Transverse colon (tissue), 4 donors: Measurements from ENCODE around the gene MCAT. TPM values are rescaled to one million over a fixed set of nuclear protein-coding genes. Genes with fewer than 3 reads are reported as not detected.
"Not testable (repeated sequence)": the region's sequence is repeated elsewhere in the genome, so short reads cannot be mapped to it uniquely, and the experiment has no call there.

Experiments used
- DNase-seq: peaks from one replicate; pipeline ENCODE4 v3.0.0-alpha.2; 2019
- H3K27ac ChIP-seq, 4 donors: fragments of 200-600 bp; sonication (generic); 2 replicates each; pipeline ENCODE4 v1.5.1; 2016 to 2018; ENCODE audit warnings: inconsistent platforms in 4 of 4
- H3K27me3 ChIP-seq: fragments of 200-600 bp; sonication (generic); 2 replicates; pipeline ENCODE4 v1.5.1; 2017; ENCODE audit warnings: inconsistent platforms
- H3K36me3 ChIP-seq, 4 donors: fragments of 200-600 bp; sonication (generic); 2 replicates each; pipeline ENCODE4 v1.5.1; 2017 to 2019; ENCODE audit warnings: inconsistent platforms in 4 of 4
- H3K4me1 ChIP-seq, 4 donors: fragments of 200-600 bp; sonication (generic); 2 replicates each; pipeline ENCODE4 v1.5.1; 2017 to 2020; ENCODE audit warnings: inconsistent platforms in 4 of 4
- H3K4me3 ChIP-seq, 4 donors: fragments of 200-600 bp; sonication (generic); 1 replicate in 1 of 4; 2 replicates in 3 of 4; pipeline versions ENCODE4 v1.5.1 to v1.6.1; 2017 to 2019; ENCODE audit warnings: inconsistent platforms in 4 of 4
- H3K9me3 ChIP-seq, 2 donors: fragments of 200-600 bp; sonication (generic); 2 replicates each; pipeline ENCODE4 v1.5.1; 2017 to 2019; ENCODE audit warnings: inconsistent platforms in 2 of 2
- CTCF ChIP-seq, 5 experiments: fragments of 200-600 bp in 3 of 5; fragments of 450-650 bp in 2 of 5; sonication (generic) in 3 of 5; IDR thresholded peaks; 1 replicate in 2 of 5; 2 replicates in 3 of 5; pipeline ENCODE4 v1.5.1; 2016 to 2017; ENCODE audit warnings: antibody characterized with exemption in 5 of 5, inconsistent platforms in 3 of 5, mild to moderate bottlenecking in 2 of 5, moderate library complexity in 1 of 5
- EP300 ChIP-seq: sonication (generic); formaldehyde crosslinking; IDR thresholded peaks from one replicate; pipeline ENCODE4 v1.6.1; 2017; ENCODE audit warnings: antibody characterized with exemption, low read depth
- POLR2A ChIP-seq: fragments of 450-650 bp; IDR thresholded peaks from one replicate; pipeline ENCODE4 v1.6.1; 2016; ENCODE audit warnings: antibody characterized with exemption, mild to moderate bottlenecking, moderate library complexity
- POLR2AphosphoS5 ChIP-seq, 3 donors: sonication (generic); formaldehyde crosslinking; IDR thresholded peaks; one replicate each; pipeline ENCODE4 v1.6.1; 2016; ENCODE audit warnings: antibody characterized with exemption in 3 of 3
- WGBS, 2 donors: methylation state at CpG; one replicate each; pipeline ENCODE4 v1.1.5; 2018; ENCODE audit warnings: low coverage in 1 of 2; 5-methylcytosine and 5-hydroxymethylcytosine counted together
- in situ Hi-C, 4 donors: fragments of 200-750 bp; cut with MboI; loops; one replicate each; pipeline versions ENCODE4 v1.15.0 to v1.15.1; 2017; ENCODE audit warnings: low sequenced_read_pairs in 3 of 4, low pct_ligation_motif_present in 1 of 4, low pct_unique_long_range_greater_than_20kb in 1 of 4
- intact Hi-C: fragments of 100-400 bp; cut with DNase I; formaldehyde crosslinking; loops from one replicate; pipeline ENCODE4 v1.15.1; 2023; ENCODE audit warnings: low total_unique reads
- total RNA-seq, 4 donors: library from RNA; depleted of rRNA; stranded (reverse); fragments of >200 nt; gene quantifications; one replicate each; pipeline ENCODE4 v1.1.0, GENCODE V29; 2016

MCAT gene
- total RNA-seq, 4 donors from 2014 or later, result 20.9 to 24.3 (median 22.5) TPM

DNA sequence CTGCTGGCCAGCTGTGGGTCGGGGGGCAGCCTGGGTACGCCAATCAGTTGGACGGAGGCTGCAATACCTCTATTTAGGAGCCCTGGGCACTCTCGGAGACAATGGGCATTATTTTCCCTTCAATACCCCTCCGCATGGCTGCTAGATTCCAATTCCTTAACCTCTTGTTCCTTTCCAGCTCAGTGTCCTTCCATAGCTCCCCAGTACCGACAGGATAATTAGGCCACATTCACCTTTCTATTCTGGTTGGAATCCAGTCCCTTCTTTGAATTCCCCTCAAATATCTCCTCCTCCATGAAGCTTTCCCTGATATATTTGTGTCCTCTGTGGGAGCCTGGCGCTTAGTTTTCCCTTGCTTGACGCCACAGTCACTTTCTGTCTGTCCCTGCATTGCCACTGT is 36.9 kb downstream of the MCAT start:
- in situ Hi-C loops, result no loop called here

GRCh38 chr22:43104950-43105349 is 38.2 kb downstream of the MCAT start:
- intact Hi-C loops, H3K27ac ChIP-seq, in situ Hi-C loops, H3K27me3 ChIP-seq, DNase-seq, H3K4me1 ChIP-seq, H3K4me3 ChIP-seq, H3K36me3 ChIP-seq, H3K9me3 ChIP-seq: not testable (repeated sequence)
- WGBS, 2 donors, result 96 to 100% methylated on average over 3 of the region's 3 CpGs

More for the DNA sequence above, 36.9 kb downstream of the MCAT start:
- H3K4me1 ChIP-seq, result peaks cover 7 to 19% (median 16%) of the 10 kb centered on the region in 4 donors
- DNase-seq, result no peak
- WGBS, 2 donors, result 90% methylated on average over 3 to 8 of the region's 8 CpGs
- no peaks in the 10 kb centered on the region for H3K36me3 ChIP-seq
- no peak overlapping the region for H3K27ac ChIP-seq
- TF ChIP-seq POLR2AphosphoS5 (IDR thresholded peaks at IDR 0.05) (no peak), EP300 (no peak), CTCF (IDR thresholded peaks at IDR 0.05) (no peak), POLR2A (no peak)
- H3K4me3 ChIP-seq, result no peak overlapping the region
- intact Hi-C loops, result no loop called here
- H3K27me3 ChIP-seq, result peaks cover 13% of the 10 kb centered on the region
- H3K9me3 ChIP-seq, result no peaks in the 10 kb centered on the region

- in situ Hi-C loops, H3K27ac ChIP-seq, H3K4me3 ChIP-seq, H3K4me1 ChIP-seq, H3K27me3 ChIP-seq, intact Hi-C loops, H3K36me3 ChIP-seq, H3K9me3 ChIP-seq: not testable (repeated sequence)
- 48% methylated on average over 14 to 15 of the region's 15 CpGs for WGBS, 2 donors
- DNase-seq, result peak; percentile 46
Observed at GRCh38 chr22:43104056-43104625, 39.1 kb downstream of the MCAT start.

DNA sequence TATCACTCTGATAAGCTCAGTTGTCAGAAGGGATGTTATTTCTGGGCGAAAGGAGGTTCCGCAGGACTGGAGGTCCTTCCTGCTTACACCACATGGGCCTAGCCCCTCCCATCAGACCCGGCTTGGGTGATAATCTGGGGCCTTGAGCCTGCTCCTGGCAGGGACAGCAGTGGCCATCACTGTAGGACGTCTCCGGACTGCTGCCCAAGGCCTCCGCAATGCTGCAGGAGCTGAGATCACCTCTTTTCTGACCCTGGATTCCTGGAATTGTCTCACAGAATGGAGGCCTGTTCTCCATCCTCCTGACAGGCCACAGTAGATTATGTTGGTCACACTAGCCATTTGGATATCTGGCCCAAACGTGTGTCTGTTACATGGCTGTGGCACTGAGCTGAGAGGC is 41.9 kb downstream of the MCAT start:
- no peaks in the 10 kb centered on the region for H3K27me3 ChIP-seq
- 93% methylated on average over 7 of the region's 7 CpGs; no CpG with 5 or more reads in 1 of the 2 donors for WGBS, 2 donors
- TF ChIP-seq CTCF (IDR thresholded peaks at IDR 0.05), result no peak
- TF ChIP-seq POLR2A, result no peak
- no peak for TF ChIP-seq EP300
- TF ChIP-seq POLR2AphosphoS5 (IDR thresholded peaks at IDR 0.05), result no peak
- peaks cover 0 to 3% (median 0%) of the 10 kb centered on the region in 4 donors for H3K4me1 ChIP-seq
- H3K4me3 ChIP-seq, result no peak overlapping the region
- no peak overlapping the region for H3K27ac ChIP-seq
- no peaks in the 10 kb centered on the region for H3K36me3 ChIP-seq
- H3K9me3 ChIP-seq, result peaks cover 0 to 7% of the 10 kb centered on the region in 2 donors
- intact Hi-C loops (no loop called here), in situ Hi-C loops (no loop called here)
- DNase-seq, result no peak

- intact Hi-C loops (no loop called here), in situ Hi-C loops (no loop called here)
- peaks cover 0 to 7% of the 10 kb centered on the region in 2 donors for H3K9me3 ChIP-seq
- no peak overlapping the region for H3K27ac ChIP-seq
- no peaks in the 10 kb centered on the region for H3K36me3 ChIP-seq
- TF ChIP-seq EP300 (no peak), CTCF (IDR thresholded peaks at IDR 0.05) (no peak), POLR2A (no peak), POLR2AphosphoS5 (IDR thresholded peaks at IDR 0.05) (no peak)
- H3K4me3 ChIP-seq, result no peak overlapping the region
- no peak for DNase-seq
- 33 to 50% methylated on average over 3 to 5 of the region's 5 CpGs for WGBS, 2 donors
- H3K27me3 ChIP-seq, result no peaks in the 10 kb centered on the region
- H3K4me1 ChIP-seq, result peaks cover 0 to 3% (median 0%) of the 10 kb centered on the region in 4 donors
Observed at GRCh38 chr22:43100225-43100624, 43.0 kb downstream of the MCAT start.
